ENCODE data around the gene FGGY. TPM values are rescaled to one million over a fixed set of nuclear protein-coding genes. Genes with fewer than 3 reads are reported as not detected.

FGGY gene
- total and polyA plus RNA-seq, 3 experiments from 2014 or later: 5.3 to 7.9 (median 6.6) TPM

DNA sequence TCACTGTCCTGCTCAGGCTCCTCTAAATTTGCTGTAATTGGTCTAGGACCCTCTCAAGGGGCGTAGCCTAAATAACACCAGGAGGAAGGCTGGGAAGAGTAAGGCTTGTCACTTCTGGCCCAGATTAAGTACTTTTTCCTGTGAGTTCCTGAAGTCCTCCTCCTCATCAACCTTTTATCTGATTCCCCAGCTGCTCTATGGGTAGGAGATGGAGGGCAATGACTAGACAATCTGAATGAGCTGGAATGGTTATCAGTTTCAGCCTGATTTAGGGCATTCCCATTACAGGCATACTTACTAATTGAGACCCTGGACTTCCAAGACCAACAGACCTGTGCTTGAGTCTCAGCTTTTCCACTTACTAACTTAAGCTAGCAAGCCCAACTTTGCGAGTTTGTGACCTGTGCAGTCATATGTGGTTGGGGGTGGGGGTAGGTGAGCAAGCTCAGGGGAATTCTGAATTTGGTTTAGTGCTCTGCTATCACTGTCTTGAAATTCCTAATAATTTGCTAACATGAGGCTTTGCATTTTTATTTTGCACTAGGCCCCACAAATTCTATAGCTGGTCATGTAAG lies 18.0 kb upstream of the FGGY start:
- Histone ChIP-seq H3K27ac (ENCODE audit: low read depth, low read length) (no peak overlapping the region), H3K27me3 (ENCODE audit: insufficient read depth, low read length, poor library complexity, severe bottlenecking) (no peaks in the 10 kb centered on the region), H3K9me3 (ENCODE audit: low read length) (no peaks in the 10 kb centered on the region), H3K4me3 (ENCODE audit: low read length) (no peak overlapping the region), H3K4me1 (ENCODE audit: insufficient read depth, low read length) (no peaks in the 10 kb centered on the region), H3K36me3 (ENCODE audit: insufficient read depth, low read length) (no peaks in the 10 kb centered on the region)
- Mint-ChIP-seq H3K9me3 (peaks cover 0 to 2% (median 0%) of the 10 kb centered on the region in 5 donors), H3K4me1 (no peaks in the 10 kb centered on the region), H3K36me3 (no peaks in the 10 kb centered on the region), H3K27me3 (peaks cover 6 to 8% of the 10 kb centered on the region in 2 donors), H3K27ac (no peak overlapping the region), H3K4me3 (no peak overlapping the region)
- ChIA-PET CTCF (no interaction called here), POLR2A (no interaction called here)
- no peak for DNase-seq

DNA sequence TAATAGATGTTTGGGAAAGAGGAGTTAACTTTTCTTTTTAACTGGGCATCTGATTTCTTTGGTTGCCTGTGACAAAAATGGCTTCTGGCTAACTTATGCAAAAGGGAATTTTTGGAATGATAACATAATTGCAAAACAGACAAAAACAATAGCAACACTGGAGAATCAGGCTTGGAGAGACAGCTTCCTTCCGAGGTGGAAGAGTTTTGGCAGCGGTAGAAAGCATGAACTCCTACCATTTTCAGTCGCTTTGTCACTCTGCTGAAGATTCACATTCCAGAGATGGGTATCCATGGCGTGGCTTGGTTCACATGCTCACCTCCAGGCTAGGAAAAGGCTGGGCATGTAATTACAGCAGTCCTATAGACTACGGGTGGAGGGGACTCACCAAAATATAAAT lies 17.2 kb upstream of the FGGY start:
- POLR2A ChIA-PET: no interaction called here
- Mint-ChIP-seq H3K27ac (no peak overlapping the region), H3K27me3 (peaks cover 6 to 12% of the 10 kb centered on the region in 2 donors), H3K9me3 (peaks cover 0 to 5% (median 0%) of the 10 kb centered on the region in 5 donors), H3K4me1 (no peaks in the 10 kb centered on the region), H3K4me3 (no peak overlapping the region), H3K36me3 (no peaks in the 10 kb centered on the region)
- Histone ChIP-seq H3K27ac (ENCODE audit: low read depth, low read length) (no peak overlapping the region), H3K4me3 (ENCODE audit: low read length) (no peak overlapping the region), H3K27me3 (ENCODE audit: insufficient read depth, low read length, poor library complexity, severe bottlenecking) (no peaks in the 10 kb centered on the region), H3K36me3 (ENCODE audit: insufficient read depth, low read length) (no peaks in the 10 kb centered on the region), H3K9me3 (ENCODE audit: low read length) (no peaks in the 10 kb centered on the region), H3K4me1 (ENCODE audit: insufficient read depth, low read length) (no peaks in the 10 kb centered on the region)
- CTCF ChIA-PET: no interaction called here
- DNase-seq: no peak

DNA sequence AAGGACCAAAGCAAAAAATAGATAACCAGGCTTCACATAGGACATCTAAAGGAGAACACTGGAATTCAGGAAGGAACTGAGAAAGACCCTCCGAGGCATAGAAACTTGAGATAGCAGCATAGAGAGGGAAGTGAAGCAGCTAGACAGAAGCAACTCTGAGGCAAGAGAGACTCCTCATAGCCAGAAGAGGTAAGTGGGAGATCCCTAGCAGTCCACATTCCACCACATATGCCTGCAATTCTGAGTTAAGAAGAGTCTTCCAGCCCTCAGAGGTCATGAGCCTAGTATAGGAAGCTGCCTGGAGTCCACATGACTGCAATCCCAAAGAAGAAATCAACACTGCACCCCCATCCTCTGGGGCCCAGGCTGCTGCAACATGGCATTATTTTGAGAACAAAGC lies 13.9 kb upstream of the FGGY start:
- no peak overlapping the region for H3K4me3 ChIP-seq (ENCODE audit: low read length)
- H3K27me3 ChIP-seq (ENCODE audit: insufficient read depth, low read length, poor library complexity, severe bottlenecking): no peaks in the 10 kb centered on the region
- no peaks in the 10 kb centered on the region for H3K4me1 ChIP-seq (ENCODE audit: insufficient read depth, low read length)
- H3K4me3 Mint-ChIP-seq: no peak overlapping the region
- no peak for DNase-seq
- H3K27ac ChIP-seq (ENCODE audit: low read depth, low read length): no peak overlapping the region
- no peaks in the 10 kb centered on the region for H3K4me1 Mint-ChIP-seq
- no peaks in the 10 kb centered on the region for H3K9me3 ChIP-seq (ENCODE audit: low read length)
- ChIA-PET POLR2A (no interaction called here), CTCF (interaction anchor here (0.6 kb wide), 1 partner anchor 24 kb away, joined by 3 read pairs; no protein-coding TSS in a partner anchor)
- H3K36me3 ChIP-seq (ENCODE audit: insufficient read depth, low read length): no peaks in the 10 kb centered on the region
- H3K27ac Mint-ChIP-seq: no peak overlapping the region
- H3K36me3 Mint-ChIP-seq: no peaks in the 10 kb centered on the region
- H3K27me3 Mint-ChIP-seq: peaks cover 0 to 10% of the 10 kb centered on the region in 2 donors
- peaks cover 0 to 5% (median 0%) of the 10 kb centered on the region in 5 donors for H3K9me3 Mint-ChIP-seq

DNA sequence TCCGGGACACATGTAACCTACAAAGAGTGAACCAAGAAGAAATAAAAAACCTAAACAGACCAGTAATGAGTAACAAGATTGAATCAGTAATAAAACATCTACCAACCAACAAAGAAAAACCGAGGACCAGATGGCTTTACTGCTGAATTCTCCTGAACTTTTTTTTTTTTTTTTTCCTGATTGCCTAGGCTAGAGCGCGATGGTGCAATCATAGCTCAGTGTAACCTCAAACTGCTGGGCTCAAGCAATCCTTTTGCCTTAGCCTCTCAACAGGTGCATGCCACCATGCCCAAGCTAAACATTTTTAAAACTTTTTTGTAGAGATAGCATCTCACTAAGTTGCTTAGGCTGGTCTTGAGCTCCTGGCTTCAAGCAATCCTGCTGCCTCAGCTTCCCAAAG lies 11.2 kb upstream of the FGGY start:
- H3K36me3 Mint-ChIP-seq: no peaks in the 10 kb centered on the region
- Histone ChIP-seq H3K4me3 (ENCODE audit: low read length) (no peak overlapping the region), H3K27ac (ENCODE audit: low read depth, low read length) (no peak overlapping the region)

DNA sequence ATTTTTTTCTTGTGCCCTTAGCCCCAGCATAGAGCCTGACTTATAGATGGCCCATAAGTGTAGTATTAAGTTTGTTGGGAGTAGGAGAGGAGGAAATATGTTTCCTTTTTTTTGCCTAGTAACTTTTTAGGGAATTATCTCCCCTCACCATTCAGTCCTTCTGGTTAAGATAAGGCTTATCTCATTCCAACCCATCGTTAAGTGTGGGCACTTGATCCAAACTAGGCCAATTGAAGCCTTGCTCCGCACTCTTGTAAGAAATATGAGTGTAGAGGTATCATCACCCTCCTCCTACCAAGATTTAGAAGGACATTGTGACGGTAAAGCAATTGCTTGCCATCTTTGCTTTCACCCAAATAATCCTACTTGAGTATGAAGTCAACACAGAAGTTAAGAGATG lies 8.8 kb upstream of the FGGY start:
- Histone ChIP-seq H3K36me3 (ENCODE audit: insufficient read depth, low read length) (no peaks in the 10 kb centered on the region), H3K9me3 (ENCODE audit: low read length) (no peaks in the 10 kb centered on the region), H3K27ac (ENCODE audit: low read depth, low read length) (no peak overlapping the region), H3K4me1 (ENCODE audit: insufficient read depth, low read length) (peaks cover 6% of the 10 kb centered on the region), H3K27me3 (ENCODE audit: insufficient read depth, low read length, poor library complexity, severe bottlenecking) (no peaks in the 10 kb centered on the region), H3K4me3 (ENCODE audit: low read length) (no peak overlapping the region)
- peaks cover 0 to 5% (median 0%) of the 10 kb centered on the region in 5 donors for H3K9me3 Mint-ChIP-seq
- POLR2A ChIA-PET: no interaction called here
- DNase-seq: no peak
- CTCF ChIA-PET: no interaction called here
- no peak overlapping the region for H3K27ac Mint-ChIP-seq
- peaks cover 0 to 10% of the 10 kb centered on the region in 2 donors for H3K27me3 Mint-ChIP-seq
- no peaks in the 10 kb centered on the region for H3K36me3 Mint-ChIP-seq
- H3K4me3 Mint-ChIP-seq: no peak overlapping the region
- H3K4me1 Mint-ChIP-seq: peaks cover 5 to 26% (median 10%) of the 10 kb centered on the region in 3 donors

More for the DNA sequence above, 11.2 kb upstream of the FGGY start:
- DNase-seq: no peak
- ChIA-PET CTCF (no interaction called here), POLR2A (no interaction called here)
- Mint-ChIP-seq H3K4me1 (peaks cover 0 to 6% (median 0%) of the 10 kb centered on the region in 3 donors), H3K4me3 (no peak overlapping the region), H3K9me3 (peaks cover 0 to 5% (median 0%) of the 10 kb centered on the region in 5 donors), H3K27ac (no peak overlapping the region), H3K27me3 (peaks cover 0 to 10% of the 10 kb centered on the region in 2 donors)
- H3K4me1 ChIP-seq (ENCODE audit: insufficient read depth, low read length): no peaks in the 10 kb centered on the region
- no peaks in the 10 kb centered on the region for H3K9me3 ChIP-seq (ENCODE audit: low read length)
- no peaks in the 10 kb centered on the region for H3K27me3 ChIP-seq (ENCODE audit: insufficient read depth, low read length, poor library complexity, severe bottlenecking)
- no peaks in the 10 kb centered on the region for H3K36me3 ChIP-seq (ENCODE audit: insufficient read depth, low read length)

DNA sequence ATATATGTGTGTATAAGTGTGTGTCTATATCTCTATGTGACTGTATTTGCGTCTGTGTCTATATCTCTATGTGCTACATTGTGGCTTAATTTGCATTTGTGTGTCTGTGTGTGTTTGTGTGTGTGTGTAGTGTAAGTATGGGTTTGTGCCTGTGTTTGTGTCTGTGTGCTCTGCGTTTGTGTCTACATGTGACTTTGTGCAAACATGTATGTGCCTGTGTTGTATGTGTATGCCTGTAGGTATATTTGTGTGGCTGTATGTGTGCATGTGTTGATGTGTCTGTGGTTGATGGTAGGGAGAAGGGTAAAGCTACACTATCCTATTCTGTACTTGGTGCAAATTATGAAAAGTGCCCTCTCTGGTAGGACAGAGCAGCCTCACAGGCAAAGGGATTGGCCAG lies 7.3 kb upstream of the FGGY start:
- CTCF ChIA-PET: no interaction called here

DNA sequence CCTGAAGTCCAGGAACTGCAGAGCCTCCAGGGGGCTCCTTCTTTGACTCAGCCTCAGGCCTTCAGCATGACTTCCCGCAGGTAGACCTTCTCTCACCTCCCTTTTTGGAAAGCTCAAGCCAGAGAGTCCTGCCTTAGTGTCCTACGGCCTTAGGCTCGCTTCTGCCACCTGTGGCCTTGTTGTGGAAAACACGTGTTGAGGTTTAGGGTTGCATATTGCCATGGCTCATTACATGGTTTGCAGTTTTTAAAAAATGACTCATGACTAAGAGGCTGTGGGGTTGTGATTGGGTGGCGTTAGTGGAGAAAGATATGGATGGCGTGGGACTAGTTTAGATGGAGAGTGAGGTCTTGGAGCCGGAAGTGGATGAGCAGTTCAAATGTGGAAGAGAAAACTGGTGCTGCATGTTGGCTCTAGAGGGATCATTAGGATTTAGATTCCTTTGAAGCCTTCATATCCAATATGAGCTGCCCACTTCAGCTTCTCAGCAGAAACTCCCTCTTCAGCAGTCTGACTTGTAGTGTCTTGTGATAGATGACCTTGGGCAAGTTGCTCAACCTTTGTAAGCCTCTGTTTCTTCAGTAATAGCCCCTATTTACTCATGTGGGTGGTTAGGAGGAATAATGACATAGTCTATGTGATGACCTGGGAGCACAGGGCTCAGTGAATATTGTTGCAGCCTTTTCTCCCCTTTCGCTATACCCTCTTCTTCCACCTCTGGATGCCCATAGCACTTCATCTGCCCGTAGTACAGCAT lies 6.5 kb upstream of the FGGY start:
- no peak overlapping the region for H3K4me3 Mint-ChIP-seq
- H3K27ac Mint-ChIP-seq: peak overlapping the region in 1 of 8 donors; percentile 5
- H3K27me3 Mint-ChIP-seq: no peaks in the 10 kb centered on the region
- no peak for DNase-seq
- H3K4me1 Mint-ChIP-seq: peaks cover 9 to 35% (median 19%) of the 10 kb centered on the region in 3 donors
- ChIA-PET CTCF (no interaction called here), POLR2A (no interaction called here)
- Histone ChIP-seq H3K27ac (ENCODE audit: low read depth, low read length) (no peak overlapping the region), H3K27me3 (ENCODE audit: insufficient read depth, low read length, poor library complexity, severe bottlenecking) (no peaks in the 10 kb centered on the region), H3K4me1 (ENCODE audit: insufficient read depth, low read length) (peaks cover 17% of the 10 kb centered on the region), H3K9me3 (ENCODE audit: low read length) (no peaks in the 10 kb centered on the region), H3K4me3 (ENCODE audit: low read length) (no peak overlapping the region), H3K36me3 (ENCODE audit: insufficient read depth, low read length) (no peaks in the 10 kb centered on the region)
- no peaks in the 10 kb centered on the region for H3K36me3 Mint-ChIP-seq
- no peaks in the 10 kb centered on the region for H3K9me3 Mint-ChIP-seq

More for the DNA sequence above, 7.3 kb upstream of the FGGY start:
- H3K36me3 ChIP-seq (ENCODE audit: insufficient read depth, low read length): no peaks in the 10 kb centered on the region
- peaks cover 15% of the 10 kb centered on the region for H3K4me1 ChIP-seq (ENCODE audit: insufficient read depth, low read length)
- H3K4me3 ChIP-seq (ENCODE audit: low read length): no peak overlapping the region
- no peak for DNase-seq
- H3K27me3 ChIP-seq (ENCODE audit: insufficient read depth, low read length, poor library complexity, severe bottlenecking): no peaks in the 10 kb centered on the region
- H3K27ac ChIP-seq (ENCODE audit: low read depth, low read length): no peak overlapping the region
- Mint-ChIP-seq H3K36me3 (no peaks in the 10 kb centered on the region), H3K27me3 (no peaks in the 10 kb centered on the region), H3K4me3 (no peak overlapping the region), H3K4me1 (peaks cover 9 to 35% (median 19%) of the 10 kb centered on the region in 3 donors), H3K9me3 (no peaks in the 10 kb centered on the region), H3K27ac (no peak overlapping the region)
- H3K9me3 ChIP-seq (ENCODE audit: low read length): no peaks in the 10 kb centered on the region
- POLR2A ChIA-PET: no interaction called here

DNA sequence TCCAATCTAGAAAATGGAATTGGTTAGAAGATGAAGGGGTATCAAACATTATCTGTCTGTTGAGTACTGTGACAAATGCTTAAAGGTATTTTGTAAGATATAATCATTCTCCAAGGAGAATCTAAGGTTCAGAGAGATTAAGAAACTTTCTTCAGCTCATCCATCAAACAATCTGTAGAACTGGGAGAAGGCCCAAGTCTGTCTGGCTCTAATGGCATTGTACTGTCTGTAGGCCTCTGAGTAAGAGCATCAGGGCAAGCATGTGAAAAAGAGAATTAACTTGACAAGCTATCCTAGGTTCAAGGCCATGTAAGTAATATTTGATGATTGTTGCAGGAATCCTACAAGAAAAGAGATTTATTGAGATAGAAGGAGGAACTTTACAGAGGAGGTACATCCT lies 5.3 kb upstream of the FGGY start:
- H3K9me3 Mint-ChIP-seq: no peaks in the 10 kb centered on the region
- H3K27ac Mint-ChIP-seq: peak overlapping the region in 2 of 8 donors; percentile 30 to 63
- CTCF ChIA-PET: no interaction called here

More for the DNA sequence above, 5.3 kb upstream of the FGGY start:
- Mint-ChIP-seq H3K4me1 (peaks cover 15 to 39% (median 21%) of the 10 kb centered on the region in 3 donors), H3K27me3 (no peaks in the 10 kb centered on the region), H3K4me3 (no peak overlapping the region), H3K36me3 (no peaks in the 10 kb centered on the region)
- no peaks in the 10 kb centered on the region for H3K9me3 ChIP-seq (ENCODE audit: low read length)
- H3K4me1 ChIP-seq (ENCODE audit: insufficient read depth, low read length): peaks cover 26% of the 10 kb centered on the region
- no peak overlapping the region for H3K4me3 ChIP-seq (ENCODE audit: low read length)
- no peaks in the 10 kb centered on the region for H3K36me3 ChIP-seq (ENCODE audit: insufficient read depth, low read length)
- no peak for DNase-seq
- POLR2A ChIA-PET: no interaction called here
- H3K27ac ChIP-seq (ENCODE audit: low read depth, low read length): no peak overlapping the region
- H3K27me3 ChIP-seq (ENCODE audit: insufficient read depth, low read length, poor library complexity, severe bottlenecking): no peaks in the 10 kb centered on the region
